ENCODE measurements around the gene LDLRAD4. TPM values are rescaled to one million over a fixed set of nuclear protein-coding genes. Genes with fewer than 3 reads are reported as not detected.

Gene LDLRAD4
- total and polyA plus RNA-seq, 2 donors (not counting 1 experiment from before 2014, with no cell fraction given), result 13.9 to 35.7 TPM

- no peak overlapping the region for H3K4me3 ChIP-seq (ENCODE audit: control extremely low read depth in 1 of 5, extremely low read depth in 1 of 5, insufficient read depth in 1 of 5, low read depth in 2 of 5, low read length in 4 of 5)
- ChIA-PET CTCF (no interaction called here), POLR2A (interaction anchor here (1.2 kb wide), 1 partner anchor 17 kb away, joined by 3 read pairs; no protein-coding TSS in a partner anchor)
- peaks cover 0 to 35% (median 10%) of the 10 kb centered on the region in 3 donors for H3K9me3 ChIP-seq (ENCODE audit: control extremely low read depth in 1 of 3, control insufficient read depth in 2 of 3, insufficient read depth in 1 of 3, low read length in 2 of 3)
- WGBS (ENCODE audit: insufficient coverage), result no CpG with 5 or more reads among the region's 2 CpGs
- H3K4me2 ChIP-seq (replicated peaks; ENCODE audit: low read depth, low read length, poor library complexity, severe bottlenecking), result no peak overlapping the region
- intact Hi-C loops (cut with micrococcal nuclease), result no loop called here
- H3K79me2 ChIP-seq (ENCODE audit: control insufficient read depth, insufficient read depth, low read length), result peaks cover 27% of the 10 kb centered on the region
- TF ChIP-seq CTCF (IDR thresholded peaks at IDR 0.05), result no peak
- no peak for TF ChIP-seq EZH2 (IDR thresholded peaks at IDR 0.05; ENCODE audit: borderline replicate concordance, insufficient read depth, low read depth, low read length, poor library complexity, severe bottlenecking)
- no peak overlapping the region for H3K27ac ChIP-seq (ENCODE audit: low read length in 2 of 2)
- peaks cover 23% of the 10 kb centered on the region for H3K9me3 Mint-ChIP-seq (ENCODE audit: insufficient read depth)
- ATAC-seq (ENCODE audit: low read depth) (no peak), DNase-seq (no peak)
- no peaks in the 10 kb centered on the region for H3K36me3 ChIP-seq (replicated peaks in 1 of 2; ENCODE audit: control extremely low read depth in 1 of 2, control insufficient read depth in 1 of 2, extremely low read depth in 1 of 2, insufficient read depth in 2 of 2, low read length in 1 of 2)
- no peaks in the 10 kb centered on the region for H3K27me3 ChIP-seq (replicated peaks in 1 of 4; ENCODE audit: control extremely low read depth in 1 of 4, control insufficient read depth in 3 of 4, insufficient read depth in 4 of 4, low read length in 3 of 4)
- no peaks in the 10 kb centered on the region for H4K20me1 ChIP-seq (ENCODE audit: control insufficient read depth, insufficient read depth, low read length, poor library complexity, severe bottlenecking)
- no peak overlapping the region for H2AFZ ChIP-seq (ENCODE audit: insufficient read depth, low read depth, low read length, poor library complexity, severe bottlenecking)
- no peaks in the 10 kb centered on the region for H3K27me3 Mint-ChIP-seq
- no peak overlapping the region for H3K4me3 Mint-ChIP-seq
- no peaks in the 10 kb centered on the region for H3K4me1 ChIP-seq (ENCODE audit: control insufficient read depth in 2 of 2, insufficient read depth in 2 of 2, low read length in 2 of 2)
- H3K27ac Mint-ChIP-seq, result no peak overlapping the region
- no peak overlapping the region for H3K9ac ChIP-seq (ENCODE audit: low read length)
- H3K4me1 Mint-ChIP-seq, result peaks cover 10% of the 10 kb centered on the region
These were observed 376.0 kb downstream of the LDLRAD4 start for GRCh38 chr18:13594551-13594950.

- no peak overlapping the region for H3K4me3 Mint-ChIP-seq
- intact Hi-C loops (cut with micrococcal nuclease), result loop anchor here (2.0 kb wide), 2 partner anchors 16 to 20 kb away; no protein-coding TSS in a partner anchor
- H4K20me1 ChIP-seq (ENCODE audit: control insufficient read depth, insufficient read depth, low read length, poor library complexity, severe bottlenecking), result no peaks in the 10 kb centered on the region
- no peak overlapping the region for H3K4me2 ChIP-seq (replicated peaks; ENCODE audit: low read depth, low read length, poor library complexity, severe bottlenecking)
- no peak overlapping the region for H3K4me3 ChIP-seq (ENCODE audit: control extremely low read depth in 1 of 5, extremely low read depth in 1 of 5, insufficient read depth in 1 of 5, low read depth in 2 of 5, low read length in 4 of 5)
- CTCF ChIA-PET, result interaction anchor here (1.0 to 1.4 kb wide), 3 partner anchors 8 to 39 kb away, joined by 3 to 4 read pairs (median 3); no protein-coding TSS in a partner anchor
- H3K27me3 ChIP-seq (replicated peaks in 1 of 4; ENCODE audit: control extremely low read depth in 1 of 4, control insufficient read depth in 3 of 4, insufficient read depth in 4 of 4, low read length in 3 of 4), result no peaks in the 10 kb centered on the region
- no peak overlapping the region for H3K27ac ChIP-seq (ENCODE audit: low read length in 2 of 2)
- ATAC-seq (ENCODE audit: low read depth) (no peak), DNase-seq (peak; percentile 39)
- peaks cover 14% of the 10 kb centered on the region for H3K4me1 Mint-ChIP-seq
- POLR2A ChIA-PET, result interaction anchor here (1.9 kb wide), 1 partner anchor 11 kb away, joined by 5 read pairs; no protein-coding TSS in a partner anchor
- no peaks in the 10 kb centered on the region for H3K36me3 ChIP-seq (replicated peaks in 1 of 2; ENCODE audit: control extremely low read depth in 1 of 2, control insufficient read depth in 1 of 2, extremely low read depth in 1 of 2, insufficient read depth in 2 of 2, low read length in 1 of 2)
- no peak for TF ChIP-seq EZH2 (IDR thresholded peaks at IDR 0.05; ENCODE audit: borderline replicate concordance, insufficient read depth, low read depth, low read length, poor library complexity, severe bottlenecking)
- TF ChIP-seq CTCF (IDR thresholded peaks at IDR 0.05), result no peak
- peaks cover 0 to 35% (median 11%) of the 10 kb centered on the region in 3 donors for H3K9me3 ChIP-seq (ENCODE audit: control extremely low read depth in 1 of 3, control insufficient read depth in 2 of 3, insufficient read depth in 1 of 3, low read length in 2 of 3)
- H3K4me1 ChIP-seq (ENCODE audit: control insufficient read depth in 2 of 2, insufficient read depth in 2 of 2, low read length in 2 of 2), result peaks cover 0 to 3% of the 10 kb centered on the region in 2 donors
- no peak overlapping the region for H3K9ac ChIP-seq (ENCODE audit: low read length)
- no peak overlapping the region for H2AFZ ChIP-seq (ENCODE audit: insufficient read depth, low read depth, low read length, poor library complexity, severe bottlenecking)
- peaks cover 23% of the 10 kb centered on the region for H3K9me3 Mint-ChIP-seq (ENCODE audit: insufficient read depth)
- no peaks in the 10 kb centered on the region for H3K27me3 Mint-ChIP-seq
- peaks cover 31% of the 10 kb centered on the region for H3K79me2 ChIP-seq (ENCODE audit: control insufficient read depth, insufficient read depth, low read length)
- no peak overlapping the region for H3K27ac Mint-ChIP-seq
These were observed 378.5 kb downstream of the LDLRAD4 start for GRCh38 chr18:13597068-13597467.
